ENCODE measurements around the gene PALLD.

PALLD gene

GRCh38 chr4:168623011-168623410 lies 126.2 kb downstream of the PALLD start:
- DNase-seq (ENCODE audit: low spot score): no peak

GRCh38 chr4:168623484-168623883 lies 126.6 kb downstream of the PALLD start:
- DNase-seq (ENCODE audit: low spot score): no peak

DNA sequence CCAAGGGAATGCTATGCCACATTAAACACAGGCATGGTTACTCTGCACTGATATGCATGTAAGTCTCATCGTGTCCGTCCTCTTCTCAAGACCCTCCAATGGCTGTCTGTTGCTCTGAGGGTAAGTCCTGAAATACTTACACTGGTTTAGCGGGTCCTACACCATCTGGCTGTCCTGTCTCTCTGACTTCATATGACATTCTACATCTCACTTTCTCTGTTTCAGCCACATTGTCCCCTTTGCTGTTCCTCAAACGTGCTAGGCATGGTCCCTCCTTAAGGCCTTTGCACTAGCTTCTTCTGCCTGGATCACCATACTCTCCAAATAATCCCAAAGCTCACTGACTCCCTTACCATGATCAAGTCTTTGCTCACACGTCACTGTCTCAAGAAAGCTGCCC lies 131.4 kb downstream of the PALLD start:
- no peak for DNase-seq (ENCODE audit: low spot score)

- no peak for DNase-seq (ENCODE audit: low spot score)
These were observed 132.7 kb downstream of the PALLD start for GRCh38 chr4:168629566-168629965.

- no peak for DNase-seq (ENCODE audit: low spot score)
These were observed 133.8 kb downstream of the PALLD start for GRCh38 chr4:168630445-168631187.

DNA sequence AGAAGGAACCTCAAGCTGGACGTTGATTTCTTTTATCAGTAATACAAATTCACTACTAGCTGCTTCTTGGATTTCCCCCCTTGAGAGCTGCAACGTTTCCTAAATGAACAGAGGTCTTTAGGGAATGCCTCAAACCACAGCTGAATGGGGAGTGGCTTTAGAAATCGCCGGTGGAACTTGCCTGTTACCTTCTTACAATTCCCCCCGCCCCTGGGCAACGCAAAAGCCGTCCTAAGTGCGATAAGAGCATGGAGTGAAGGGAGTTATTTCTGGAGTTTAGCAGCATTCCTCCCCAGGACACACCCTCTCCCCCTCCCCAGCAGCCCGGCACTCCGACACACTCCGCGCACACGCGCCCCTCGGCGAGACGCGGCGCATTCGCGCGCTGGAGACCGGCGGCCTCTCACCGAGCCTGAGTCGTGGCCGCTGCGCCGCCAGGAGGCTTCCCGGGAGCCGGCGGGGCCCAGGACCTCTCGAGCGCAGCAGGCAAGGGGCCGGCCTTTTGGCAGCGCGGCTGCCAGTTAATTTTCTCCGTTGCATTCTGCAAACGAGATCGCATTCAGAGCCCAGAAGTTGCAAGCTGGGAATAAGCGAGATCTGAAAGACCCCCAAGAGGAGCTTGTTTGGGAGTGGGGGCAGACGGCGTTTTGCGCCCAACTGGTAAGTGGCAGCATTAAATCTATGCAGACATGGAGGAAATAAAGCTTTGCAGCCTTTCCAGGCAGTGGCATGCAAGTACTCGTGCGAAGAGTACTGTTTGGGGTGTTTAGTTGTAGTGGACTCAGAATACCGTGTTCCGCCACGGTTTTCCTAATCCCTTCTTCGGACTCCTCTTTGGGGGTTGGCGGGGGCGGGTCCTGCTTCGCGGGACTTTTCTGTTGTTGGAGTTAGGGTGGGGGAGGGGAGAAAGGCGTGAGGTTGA lies 134.7 kb downstream of the PALLD start:
- DNase-seq (ENCODE audit: low spot score): no peak

GRCh38 chr4:168632301-168632725 lies 135.5 kb downstream of the PALLD start:
- peak; percentile 12 for DNase-seq (ENCODE audit: low spot score)

DNA sequence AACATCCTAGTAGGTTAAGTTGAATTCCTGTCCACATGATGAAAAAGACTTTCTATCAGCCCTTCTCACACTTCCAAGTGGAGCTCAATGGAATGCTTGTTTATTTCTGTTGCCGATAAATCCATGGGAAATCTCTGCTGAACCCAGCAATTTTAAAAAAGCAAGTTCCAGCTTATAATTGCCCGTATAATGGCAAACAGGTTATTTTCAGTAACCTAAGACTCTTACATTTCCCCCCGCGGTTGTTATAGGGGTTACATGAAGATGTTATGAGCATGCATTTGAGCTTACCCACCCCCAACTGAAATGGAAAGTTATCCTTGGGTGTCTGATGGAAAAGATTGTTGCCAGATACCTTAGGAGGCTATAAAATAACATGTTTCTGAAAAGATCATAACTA lies 136.2 kb downstream of the PALLD start:
- no peak for DNase-seq (ENCODE audit: low spot score)

DNA sequence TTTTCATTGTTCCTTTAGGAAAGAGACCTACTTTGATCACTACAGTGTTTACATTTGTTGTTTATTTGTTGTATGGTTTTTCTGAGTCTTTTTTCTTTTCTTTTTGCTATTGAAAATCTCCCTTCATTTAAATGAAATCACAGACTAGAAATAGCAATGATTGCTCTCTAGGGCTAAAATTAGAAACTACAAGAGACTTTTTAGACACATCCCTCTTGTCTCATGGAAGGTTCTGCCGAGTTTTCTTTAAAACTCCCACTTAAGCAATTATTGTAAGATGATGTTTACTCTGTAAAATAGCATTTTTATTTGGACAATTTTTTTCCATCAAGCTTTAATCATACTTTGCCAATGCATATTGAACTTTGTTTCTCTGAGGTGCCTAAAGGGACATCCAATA lies 136.6 kb downstream of the PALLD start:
- no peak for DNase-seq (ENCODE audit: low spot score)

DNA sequence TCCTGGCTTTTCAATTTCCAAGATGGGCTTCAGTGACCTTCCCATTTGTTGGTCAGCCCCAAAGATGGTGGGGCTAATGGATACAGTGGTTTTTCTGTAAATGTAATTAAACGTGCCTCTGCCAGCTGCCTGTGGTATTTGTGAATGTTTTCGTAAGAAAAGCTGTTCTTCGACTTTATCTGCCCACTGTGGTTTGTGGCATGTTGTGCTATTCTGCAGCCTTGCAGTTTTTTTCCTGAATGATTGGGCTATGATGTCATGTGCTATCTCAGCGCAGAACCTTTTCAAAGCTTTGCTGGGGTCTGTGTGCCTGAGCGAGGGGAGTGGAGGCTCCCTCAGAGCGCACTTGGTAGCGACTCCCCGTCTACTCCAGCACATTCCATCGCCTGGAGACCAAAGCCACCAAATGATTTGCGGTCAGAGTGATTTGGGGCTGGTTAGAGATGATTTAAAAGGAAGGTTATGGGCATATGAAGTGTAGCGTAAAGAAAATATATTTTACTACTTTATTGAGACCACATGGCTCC lies 137.5 kb downstream of the PALLD start:
- no peak for DNase-seq (ENCODE audit: low spot score)

- DNase-seq (ENCODE audit: low spot score): no peak
These were observed 139.2 kb downstream of the PALLD start for GRCh38 chr4:168636040-168636439.

DNA sequence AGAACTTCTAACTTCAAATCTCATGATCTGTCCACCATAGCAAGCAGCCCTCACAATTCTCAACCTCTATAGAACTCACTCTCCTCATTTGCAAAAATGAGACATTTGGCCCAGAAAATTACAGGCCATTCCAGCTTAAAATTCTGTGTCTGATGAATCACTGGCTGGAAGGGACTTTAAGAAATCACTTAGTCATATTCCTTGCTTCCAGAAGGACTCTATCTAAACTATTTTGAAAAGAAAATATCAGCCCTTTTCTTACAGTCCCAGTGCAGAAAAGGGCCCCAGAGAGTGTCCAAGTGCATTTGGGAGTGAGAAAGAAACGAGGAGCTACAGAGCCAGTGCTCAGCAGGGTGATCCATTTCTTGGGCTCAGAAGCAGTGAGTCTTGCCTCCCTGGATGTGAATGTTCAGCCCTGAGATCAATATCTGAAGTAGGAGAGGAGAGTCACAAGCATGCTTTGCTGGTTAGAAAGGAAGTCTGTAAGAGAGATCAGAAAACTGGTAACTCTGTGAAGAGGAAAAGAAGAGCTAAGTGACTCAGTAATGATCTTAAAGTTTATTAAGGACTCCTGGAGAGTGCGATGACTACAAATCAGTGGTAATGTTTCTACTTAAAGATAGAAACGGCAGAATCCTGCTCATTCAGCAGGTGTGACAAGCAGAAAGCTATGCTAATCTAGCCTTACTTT lies 139.8 kb downstream of the PALLD start:
- no peak for DNase-seq (ENCODE audit: low spot score)

GRCh38 chr4:168637872-168638756 lies 141.3 kb downstream of the PALLD start:
- DNase-seq (ENCODE audit: low spot score): no peak

- no peak for DNase-seq (ENCODE audit: low spot score)
These were observed 143.1 kb downstream of the PALLD start for GRCh38 chr4:168639914-168640313.

GRCh38 chr4:168641811-168642140 lies 144.9 kb downstream of the PALLD start:
- no peak for DNase-seq (ENCODE audit: low spot score)

GRCh38 chr4:168642591-168642990 lies 145.7 kb downstream of the PALLD start:
- DNase-seq (ENCODE audit: low spot score): no peak

- DNase-seq (ENCODE audit: low spot score): no peak
These were observed 146.4 kb downstream of the PALLD start for GRCh38 chr4:168643111-168643795.

DNA sequence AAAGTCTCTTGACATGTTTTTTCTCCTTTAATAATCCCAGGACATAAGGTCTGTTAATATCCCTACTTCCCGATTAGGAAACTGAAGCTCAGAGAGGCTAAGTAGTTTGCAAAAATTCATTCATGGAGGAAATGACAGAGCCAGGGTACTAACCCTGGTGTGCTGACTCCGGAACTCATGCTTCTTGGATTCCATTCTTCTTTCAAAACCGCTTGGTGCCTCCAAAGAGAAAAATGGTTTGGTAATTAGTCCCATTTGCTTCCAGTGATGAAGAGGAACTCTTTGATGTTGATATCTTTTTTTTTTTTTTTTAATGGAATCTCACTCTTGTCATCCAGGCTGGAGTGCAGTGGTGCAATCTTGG lies 146.9 kb downstream of the PALLD start:
- DNase-seq (ENCODE audit: low spot score): no peak

- DNase-seq (ENCODE audit: low spot score): no peak
These were observed 149.3 kb downstream of the PALLD start for GRCh38 chr4:168646001-168646768.
